Measurements from ENCODE around the gene POLD4.

Gene POLD4

DNA sequence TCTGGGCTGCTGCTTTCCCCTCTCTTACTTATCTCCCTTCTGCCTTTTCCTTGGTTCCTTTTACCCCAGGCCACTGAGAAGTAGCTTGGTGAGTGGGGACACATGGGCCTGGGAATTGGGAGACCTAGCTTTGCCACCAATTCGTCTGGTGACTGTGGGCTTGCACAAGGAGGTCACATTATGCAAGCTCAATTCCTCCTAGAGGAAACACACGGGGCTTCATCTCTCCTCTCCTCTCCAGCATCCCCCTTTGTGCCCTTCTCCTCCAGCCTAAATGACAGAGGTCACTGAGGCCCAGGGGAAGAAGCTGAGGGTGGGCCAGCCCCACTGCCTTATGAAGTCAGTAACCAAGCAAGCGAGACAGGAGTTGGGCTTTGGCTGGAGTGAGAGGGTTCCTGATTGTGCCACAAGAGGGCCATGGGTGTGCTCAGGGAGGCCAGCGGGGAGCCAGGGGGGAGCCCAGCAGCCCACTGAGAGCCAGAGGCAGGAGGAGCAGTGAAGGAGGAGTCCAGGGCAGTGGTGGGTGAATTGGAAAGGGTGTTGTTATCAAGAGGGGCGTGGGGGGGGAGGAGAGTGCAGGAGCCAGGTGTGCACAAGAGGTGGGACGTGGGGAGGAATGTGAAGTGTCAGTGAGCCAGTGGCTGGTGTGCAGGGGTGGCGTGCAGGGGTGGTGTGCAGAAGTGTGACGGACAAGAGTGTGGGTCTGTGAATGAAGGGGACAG, 18.0 kb upstream of the POLD4 start:
- DNase-seq (ENCODE audit: low read depth): no peak

DNA sequence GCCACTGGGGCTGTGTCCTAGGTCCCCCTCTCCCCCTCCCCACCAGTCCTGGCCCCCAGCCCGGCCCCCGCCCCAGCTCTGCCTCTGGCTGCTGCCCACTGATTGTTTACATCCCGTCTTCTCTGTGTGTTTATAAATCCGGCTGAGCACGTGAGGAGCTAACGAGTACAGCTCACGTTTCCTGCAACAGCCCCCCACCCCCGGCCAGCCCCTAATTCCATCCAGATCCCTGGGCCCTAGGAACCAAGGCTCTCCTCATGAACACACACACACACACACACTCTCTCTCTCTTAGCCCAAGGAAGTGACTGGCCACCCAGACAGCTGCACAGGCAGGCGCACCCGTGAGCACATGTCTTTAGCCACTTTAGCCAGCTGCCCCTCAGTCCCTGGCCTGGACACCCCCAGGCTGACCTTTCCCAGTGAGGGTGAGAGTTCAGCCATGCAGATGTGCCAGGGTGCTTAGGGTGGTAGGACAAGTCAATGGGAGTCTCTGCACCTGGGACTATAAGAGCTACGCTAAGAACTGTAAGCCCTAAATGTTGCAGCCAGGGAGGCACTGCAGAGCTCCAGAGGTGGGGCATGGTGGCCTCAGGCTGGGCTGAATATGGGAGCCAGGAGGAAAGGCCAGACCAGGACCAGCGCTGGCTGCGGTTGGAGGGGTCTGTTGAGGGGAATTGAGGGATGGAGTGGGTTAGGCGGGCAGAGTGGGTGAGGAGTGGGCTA, 17.2 kb upstream of the POLD4 start:
- no peak for DNase-seq (ENCODE audit: low read depth)

DNA sequence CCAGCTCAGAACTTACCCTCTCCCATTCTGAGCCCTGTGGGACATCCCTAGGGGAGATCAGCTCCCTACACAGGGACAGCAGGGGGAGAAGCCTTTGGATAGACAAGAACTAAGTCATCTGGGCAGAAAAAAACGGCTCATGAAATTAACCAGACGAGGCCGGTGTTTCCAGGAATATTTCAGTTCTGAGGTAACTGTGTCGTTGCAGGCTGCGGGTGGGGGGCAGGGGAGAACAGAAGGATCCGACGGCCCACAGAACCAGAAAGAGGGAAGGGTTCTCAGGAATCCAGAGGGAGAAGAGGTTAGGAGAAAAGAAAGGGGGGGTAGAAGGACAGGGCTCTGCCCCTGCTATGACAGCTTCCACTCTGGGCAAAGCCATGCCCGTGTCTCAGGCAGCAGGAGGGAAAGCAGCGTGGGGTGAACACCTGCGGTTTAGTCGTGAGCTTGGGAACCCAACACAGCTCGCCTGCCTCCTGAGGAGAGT, 16.5 kb upstream of the POLD4 start:
- DNase-seq (ENCODE audit: low read depth): no peak

DNA sequence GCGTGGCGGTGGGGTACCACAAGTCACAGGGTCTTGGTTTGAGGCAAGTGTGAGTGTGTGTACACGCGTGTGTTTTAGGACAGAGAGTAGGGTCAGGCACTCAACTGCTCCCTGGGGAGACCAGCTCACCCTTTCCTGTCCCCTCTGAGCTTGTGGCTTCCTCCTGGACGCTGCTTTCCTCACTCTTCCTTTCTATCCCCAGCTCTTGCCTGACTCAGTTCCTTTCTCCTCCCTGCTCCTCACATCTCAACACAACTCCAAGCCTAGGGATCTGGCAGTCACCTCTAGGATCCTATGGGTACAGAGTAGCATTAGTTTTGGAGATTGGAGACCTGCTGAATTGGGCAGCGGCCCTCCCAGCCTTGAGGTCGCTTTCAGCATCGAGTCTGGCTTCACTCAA, 15.9 kb upstream of the POLD4 start:
- DNase-seq (ENCODE audit: low read depth): no peak

DNA sequence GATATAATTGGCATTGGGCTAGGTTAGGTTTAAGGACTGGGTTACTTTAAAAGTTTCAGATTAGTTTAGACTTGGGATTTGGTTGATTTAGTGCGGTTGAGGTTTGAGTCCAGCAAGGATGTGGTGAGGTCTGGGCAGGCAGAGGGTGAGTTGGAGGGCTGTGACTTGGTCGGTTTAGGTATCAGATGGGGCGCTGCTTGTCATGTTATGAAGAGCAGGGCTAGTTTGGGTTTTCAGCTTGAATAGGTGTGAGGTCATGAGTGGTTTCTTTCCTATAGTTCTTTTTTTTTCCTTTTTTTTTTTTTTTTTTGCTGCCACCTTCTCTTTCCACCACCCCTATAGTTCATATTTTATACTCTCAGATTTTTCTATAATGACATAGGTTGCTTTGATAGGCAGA, 15.3 kb upstream of the POLD4 start:
- no peak for DNase-seq (ENCODE audit: low read depth)

DNA sequence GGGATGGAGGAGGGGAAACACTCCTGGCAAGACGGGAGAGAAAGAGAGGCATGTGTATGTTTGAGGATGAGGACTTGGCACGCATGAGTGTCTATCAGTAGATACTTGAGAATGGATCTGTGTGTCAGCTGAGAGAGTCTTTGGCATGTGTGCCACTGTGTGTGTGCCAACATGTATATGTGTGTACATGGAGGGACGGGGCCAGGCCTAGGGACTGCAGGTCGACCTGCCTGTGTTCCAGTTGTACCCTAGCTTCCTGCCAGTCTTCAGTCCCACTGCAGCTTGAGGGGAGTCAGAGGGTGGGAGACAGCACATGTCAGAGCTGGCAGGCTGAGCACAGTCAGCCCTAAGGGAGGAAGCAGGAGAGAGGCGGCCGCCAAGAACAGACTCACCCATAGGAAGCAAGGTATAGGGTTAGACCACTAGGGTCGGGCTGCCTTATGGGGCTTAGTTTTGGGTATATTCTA, 14.4 kb upstream of the POLD4 start:
- DNase-seq (ENCODE audit: low read depth): no peak

DNA sequence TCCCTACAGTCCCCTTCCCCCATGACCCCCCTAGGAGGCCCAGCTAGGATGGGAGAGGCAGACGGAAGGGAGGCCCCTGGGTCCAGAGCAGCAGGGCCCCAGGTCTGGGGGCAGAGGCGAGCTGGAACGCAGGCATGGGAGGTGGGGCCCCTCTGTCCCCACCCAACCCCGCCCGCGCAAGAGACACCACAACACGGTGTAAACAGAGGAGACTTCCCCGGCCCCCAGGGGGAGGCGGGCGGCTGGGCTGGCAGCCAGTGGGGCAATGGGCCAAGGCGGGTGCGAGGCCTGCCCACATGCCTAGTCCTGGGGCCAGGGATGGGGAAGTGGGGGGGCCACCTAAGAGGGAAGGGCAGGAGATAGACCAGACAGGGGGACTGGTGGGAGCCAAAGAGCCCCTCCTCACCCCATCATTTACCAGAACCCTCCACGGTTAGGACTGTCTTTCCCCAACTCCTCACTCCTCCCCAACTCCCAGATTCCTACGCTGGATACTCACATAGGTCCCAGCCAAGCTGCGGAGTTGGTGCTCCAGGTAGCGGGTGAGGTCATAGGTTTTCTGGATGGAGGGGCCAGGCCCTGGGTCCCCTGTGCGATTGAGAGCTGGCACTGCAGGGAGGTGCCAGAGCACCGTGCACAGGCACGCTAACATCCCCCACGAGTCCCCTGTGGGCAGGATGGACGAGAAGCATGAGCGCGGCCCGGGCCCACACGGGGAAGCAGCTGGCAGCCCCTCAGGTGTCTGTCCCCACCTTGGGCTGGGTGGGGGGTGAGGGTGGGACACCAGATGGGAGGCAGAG, 13.8 kb upstream of the POLD4 start:
- DNase-seq (ENCODE audit: low read depth): no peak

DNA sequence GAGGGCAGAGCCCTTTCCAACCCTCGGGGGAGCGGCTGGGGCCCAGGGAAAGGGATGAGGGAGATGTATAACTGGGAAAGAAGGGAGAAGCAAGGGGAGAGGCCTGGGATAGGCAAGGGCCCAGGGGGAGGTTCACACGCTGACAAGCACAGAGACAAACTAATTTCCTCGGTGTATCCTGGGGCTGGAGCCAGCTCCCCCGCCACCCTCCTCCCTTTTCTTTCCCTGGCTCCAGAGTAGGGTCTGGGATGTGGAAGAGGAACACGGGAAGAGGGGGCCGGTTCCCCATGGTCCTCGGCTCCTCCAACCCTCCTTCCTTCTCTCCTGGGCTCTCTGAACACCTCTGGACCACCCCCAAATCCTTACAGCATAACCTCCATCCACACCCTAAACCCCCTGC, 13.2 kb upstream of the POLD4 start:
- DNase-seq (ENCODE audit: low read depth): no peak

DNA sequence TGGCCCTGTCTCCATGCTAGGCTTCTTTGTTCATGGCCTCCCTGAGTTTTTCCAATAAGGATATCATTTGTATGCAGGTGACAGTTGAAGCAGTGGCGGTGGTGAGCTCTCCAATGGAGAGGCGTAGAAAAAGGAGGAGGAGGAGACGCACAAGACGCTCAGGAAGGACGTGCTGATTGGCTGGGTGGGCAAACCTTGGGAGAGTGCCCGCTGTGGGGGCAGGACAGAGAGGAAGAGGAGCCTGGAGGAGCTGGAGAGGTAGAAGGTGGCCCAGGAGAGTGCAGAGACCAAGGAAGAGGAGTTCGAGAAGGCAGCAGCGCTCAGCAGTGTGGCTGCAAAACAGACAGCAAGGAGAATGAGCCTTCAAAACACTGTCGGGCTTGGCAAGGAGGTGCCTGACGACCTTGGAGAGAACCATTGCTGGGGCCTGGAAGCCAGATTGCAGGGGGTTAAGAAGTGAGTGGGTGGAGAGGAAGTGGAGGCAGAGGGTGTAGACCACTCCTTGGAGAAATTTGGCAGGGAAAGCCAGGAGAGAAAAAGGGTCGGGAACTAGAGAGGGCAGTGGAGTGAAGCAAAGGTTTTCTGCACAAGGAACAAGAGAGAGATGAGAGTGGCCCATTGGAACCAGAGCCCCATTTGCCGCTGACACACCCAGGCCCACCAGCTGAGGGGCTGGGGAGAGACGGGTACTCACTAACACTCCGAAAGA, 12.5 kb upstream of the POLD4 start:
- DNase-seq (ENCODE audit: low read depth): no peak

DNA sequence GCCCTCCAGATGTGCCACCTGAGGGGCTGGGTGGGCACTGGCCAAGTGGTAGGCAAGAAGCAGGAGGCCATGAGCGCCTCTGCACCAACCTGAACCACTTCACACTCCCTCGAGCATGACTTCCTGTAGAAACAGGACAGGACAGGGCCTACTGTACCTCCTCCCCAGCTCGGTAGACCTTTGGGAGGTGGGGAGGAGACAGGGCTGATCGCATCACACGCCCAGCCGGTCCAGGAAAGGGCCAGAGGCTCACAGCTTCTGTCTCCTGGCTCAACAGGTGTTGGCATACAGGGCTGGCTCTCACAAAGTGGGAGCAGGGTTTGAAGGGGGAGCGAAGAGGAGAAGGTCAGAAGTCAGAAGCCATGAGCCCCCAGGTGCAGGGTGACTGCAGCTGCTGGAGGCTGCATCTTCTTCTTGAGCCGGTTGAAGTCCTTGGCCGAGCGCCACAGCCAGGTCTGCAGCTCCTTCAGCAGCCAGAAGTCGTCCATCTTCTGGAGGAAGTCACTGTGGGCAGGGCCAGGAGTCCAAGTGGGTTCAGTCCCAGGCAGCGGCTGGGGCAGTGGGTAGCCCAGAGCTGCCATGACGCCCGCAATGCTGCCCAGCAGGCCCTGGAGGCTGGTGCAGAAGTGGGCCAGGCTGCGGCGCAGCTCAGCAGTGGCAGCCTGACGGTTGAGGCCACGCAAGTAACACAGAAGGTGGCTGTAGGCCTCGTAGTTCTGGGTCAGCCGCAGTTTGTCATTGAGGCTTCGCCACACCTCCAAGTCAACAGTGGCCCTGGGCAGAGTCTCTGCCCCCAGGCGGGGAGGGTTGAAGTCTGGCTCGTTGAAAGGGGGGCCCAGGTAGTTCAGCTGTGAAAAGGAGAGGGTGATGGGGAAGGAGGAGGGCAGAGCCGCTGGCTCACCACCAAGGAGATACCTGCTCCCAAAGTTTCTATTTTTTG, 11.7 kb upstream of the POLD4 start:
- no peak for DNase-seq (ENCODE audit: low read depth)

DNA sequence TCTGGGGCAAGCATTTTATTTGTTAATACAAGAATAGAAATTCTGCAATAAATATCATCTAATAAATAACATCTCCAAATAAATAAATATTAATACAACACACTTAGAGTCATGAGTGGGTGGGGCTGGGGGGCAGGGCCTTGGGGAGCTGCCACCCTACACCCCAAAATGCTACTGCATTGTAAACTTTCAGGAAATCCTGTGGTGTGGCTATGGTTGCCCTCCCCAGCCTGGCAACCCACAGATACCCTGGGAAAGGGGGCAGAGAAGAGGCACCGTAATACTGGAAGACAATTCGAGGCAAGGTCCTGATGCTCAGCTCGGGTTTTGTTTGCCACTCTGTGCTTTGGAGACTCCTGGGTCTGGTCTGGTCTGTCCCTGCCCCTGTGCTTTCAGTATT, 10.8 kb upstream of the POLD4 start:
- DNase-seq (ENCODE audit: low read depth): no peak

DNA sequence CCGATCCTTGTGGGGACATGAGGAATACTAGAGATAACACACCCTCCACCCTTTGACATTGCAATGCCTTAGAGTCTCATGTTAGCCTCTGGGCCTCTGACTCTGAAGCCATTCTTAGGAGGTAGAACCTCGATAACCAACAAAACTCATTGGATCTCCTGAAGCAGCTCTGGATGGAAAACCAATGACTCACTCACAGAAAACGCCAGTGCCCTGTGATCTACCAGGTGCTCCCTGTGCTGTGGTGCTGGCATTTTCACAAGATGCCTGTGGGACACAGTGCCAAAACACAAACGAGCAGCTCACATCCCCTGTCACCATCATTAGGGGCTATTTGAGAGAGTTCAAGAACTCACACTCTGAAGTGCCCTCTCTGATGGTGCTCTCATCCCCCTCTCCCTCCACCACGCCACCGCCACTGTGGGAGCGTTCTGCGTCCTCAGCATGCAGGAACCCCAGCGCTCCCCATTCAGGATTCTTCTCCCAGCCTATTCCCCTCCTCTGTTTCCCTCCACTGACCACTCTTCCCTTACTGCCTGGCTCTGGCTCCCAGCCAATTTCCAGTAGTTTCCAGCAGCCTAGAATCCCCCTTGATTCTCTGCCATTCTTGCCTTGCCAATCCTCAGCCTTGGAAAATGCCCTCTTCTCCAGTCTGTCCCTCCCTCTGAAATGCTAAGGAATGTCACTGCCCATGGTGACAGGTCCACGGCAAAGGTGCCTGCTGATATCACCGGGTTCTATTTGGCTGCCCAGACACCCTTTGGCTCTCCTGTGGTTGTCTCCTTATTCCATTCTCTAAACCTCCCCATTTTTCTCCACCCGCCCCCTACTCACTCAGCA, 4.7 kb upstream of the POLD4 start:
- no peak for DNase-seq (ENCODE audit: low read depth)

DNA sequence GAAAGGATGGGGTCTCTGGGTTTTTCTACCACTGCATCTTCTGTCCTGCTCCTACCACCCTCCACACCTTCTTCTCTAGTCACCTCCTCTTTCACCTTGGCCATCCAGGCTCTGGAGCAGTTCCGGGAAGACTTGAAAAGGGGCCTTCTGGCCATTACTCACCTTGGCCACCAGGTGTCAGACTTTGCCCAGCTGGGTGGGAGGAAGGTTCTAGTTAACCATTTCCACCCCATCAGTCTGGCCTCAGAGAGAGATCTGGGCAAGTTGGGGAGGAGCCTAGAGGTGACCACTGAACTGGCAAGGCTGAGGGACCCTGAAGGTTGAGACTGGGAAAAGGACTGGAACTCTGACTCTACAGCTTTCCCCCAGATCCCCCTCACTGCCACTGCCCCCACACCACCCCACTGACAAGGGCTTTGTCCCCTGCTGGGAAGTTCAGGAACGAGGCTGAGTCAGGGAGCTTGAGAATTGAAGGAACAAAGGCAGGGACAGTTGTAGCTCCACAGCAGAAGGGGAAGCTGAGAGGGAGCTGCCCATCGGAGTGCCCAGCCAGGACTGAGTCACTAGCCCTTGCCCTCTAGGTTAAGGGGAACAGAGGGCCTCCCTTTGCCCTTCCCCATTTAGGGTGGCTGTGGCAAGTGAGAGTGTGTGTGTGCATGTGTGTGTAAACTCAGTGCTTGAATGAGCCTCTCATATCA, 3.7 kb upstream of the POLD4 start:
- peak; percentile 57 for DNase-seq (ENCODE audit: low read depth)

DNA sequence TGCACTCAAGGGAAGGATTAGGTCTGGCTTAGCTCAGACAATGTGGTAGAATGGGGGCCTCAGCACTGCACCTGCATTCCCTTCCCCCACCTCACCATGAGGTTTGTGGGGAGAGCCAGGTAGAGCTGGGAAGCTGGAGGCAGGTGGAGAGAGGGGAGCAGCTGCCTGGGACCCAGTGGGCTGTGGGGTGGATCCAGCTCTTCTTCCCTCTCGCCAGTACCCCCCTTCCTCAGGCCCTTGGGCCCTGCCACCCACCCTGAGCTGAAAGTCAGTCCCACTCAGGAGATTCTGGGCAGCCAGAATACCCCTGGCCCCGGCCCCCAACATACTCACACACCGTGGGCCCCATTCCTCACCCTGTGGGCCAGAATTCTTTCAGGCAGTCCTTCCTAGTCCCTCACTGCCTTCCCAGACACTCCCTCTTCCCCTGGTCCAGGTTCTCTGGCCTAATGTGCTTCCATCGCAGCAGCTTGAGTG, 3.1 kb upstream of the POLD4 start:
- DNase-seq (ENCODE audit: low read depth): no peak

DNA sequence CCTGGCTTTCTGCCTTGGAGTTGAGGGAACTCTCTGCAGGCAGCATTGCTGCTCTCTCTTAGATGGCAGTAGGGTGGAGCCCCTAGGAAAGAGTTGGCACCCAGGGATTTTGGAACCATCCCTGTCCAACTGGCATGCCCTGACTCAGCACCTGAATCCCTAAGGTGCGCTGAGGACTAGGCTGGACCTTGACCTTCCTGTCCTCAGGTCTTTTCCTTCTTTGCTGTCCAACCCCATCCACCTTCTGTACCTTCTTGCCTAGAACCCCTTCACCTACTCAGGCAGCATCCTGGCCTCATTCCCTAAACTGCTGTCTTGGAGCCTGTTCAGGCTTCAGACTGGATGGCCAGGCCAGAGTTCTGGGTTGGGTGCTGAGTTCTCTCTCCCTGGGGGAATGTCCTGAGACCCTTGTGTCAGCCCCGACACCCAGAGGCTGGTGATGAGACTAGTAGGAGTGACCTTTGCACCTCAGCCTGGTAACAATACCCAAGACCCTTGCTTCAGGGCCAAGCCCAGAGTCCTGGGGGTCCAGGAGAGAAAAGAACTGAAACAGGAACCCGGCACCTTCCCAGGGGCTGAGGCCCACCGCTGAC, 2.5 kb upstream of the POLD4 start:
- DNase-seq (ENCODE audit: low read depth): no peak

DNA sequence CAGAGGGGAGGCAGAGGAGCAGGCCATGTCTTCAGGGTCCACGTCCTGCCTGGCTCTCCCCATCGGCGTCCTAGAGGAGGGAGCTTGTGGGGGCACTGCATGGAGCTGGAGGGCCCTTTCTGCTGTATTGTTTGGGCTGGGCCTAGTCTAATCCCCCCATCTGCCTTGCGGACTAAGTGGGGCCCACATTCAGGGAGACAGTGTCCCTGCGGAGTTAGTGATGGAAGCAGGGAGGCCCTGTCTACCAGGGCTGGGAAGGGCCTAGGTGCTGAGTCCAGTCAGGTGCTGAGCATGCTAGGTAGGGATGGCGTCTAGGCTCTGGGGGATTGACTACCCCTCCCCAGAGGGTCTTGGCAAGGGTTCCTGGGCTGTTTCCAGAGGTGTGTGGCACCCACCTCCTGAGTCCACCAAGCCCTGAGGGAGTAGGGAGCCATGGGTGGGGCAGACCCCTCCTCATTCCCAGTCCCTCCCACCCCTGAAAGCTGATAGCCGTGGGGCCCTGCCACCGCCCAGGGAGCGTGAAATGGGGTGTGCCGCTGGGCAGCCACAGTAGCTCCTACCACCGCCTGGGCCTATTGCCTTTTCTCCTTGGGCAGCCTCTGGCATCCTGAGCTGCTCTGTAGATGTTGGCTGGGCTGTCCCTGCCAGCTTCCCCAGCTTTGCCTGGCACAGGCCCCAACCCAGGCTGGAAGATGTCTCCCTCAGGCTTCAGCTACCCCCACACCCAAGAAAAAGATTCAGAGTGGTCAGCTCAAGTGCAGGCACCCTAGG, 1.9 kb upstream of the POLD4 start:
- no peak for DNase-seq (ENCODE audit: low read depth)

DNA sequence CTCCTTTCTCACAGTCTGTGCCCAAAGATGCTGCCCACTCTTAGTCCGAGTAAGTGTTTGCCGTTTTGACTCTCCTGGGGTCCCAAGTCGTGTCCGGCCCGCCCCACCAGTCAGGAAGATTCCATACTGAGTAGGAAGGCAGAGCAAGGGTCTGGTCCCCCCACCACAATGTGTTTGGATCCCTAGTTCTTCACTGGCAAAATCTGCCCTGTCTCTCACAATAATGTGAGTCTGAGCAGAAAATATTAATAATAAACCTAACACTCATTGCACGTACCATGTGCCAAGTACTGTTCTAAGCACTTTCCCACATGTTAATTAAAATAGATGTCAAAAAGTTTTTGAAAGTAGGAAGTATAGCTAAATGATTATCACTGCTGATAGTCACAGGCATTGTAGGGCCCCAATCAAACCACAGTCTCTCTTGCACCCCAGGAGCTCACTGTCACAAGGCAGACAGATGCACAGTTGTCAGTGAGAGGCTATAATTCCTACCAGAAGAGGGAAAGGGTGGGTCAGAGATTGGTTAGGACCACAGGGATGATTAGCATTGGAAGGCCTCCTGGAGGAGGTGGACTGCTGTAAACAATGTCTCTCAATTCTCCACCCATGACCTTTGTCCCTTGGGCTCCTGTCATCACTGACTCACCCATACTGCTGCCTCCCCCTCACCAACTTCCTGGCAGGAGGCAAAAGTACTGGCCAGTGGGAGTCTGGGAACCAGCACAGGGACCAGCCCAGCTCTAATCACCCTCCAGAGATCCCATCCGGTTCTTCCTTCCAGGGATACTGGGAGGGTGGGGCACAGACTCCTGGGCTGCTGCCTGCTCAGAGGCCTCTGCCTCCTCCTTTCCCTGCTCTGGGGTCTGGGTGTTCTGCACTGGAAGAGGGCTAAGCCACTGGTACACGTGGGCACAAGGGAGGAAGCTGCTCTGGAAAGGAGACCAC, 1.0 kb upstream of the POLD4 start:
- DNase-seq (ENCODE audit: low read depth): no peak

Measured in activated T-cell treated with anti-CD3 and anti-CD28 coated beads for 24 hours (primary cell).